NCI-H774 (cell line): Measurements from ENCODE around the gene PI3.

Experiments
- DNase-seq: peaks from one replicate; lab custom pipeline; 2025; lab: John Stamatoyannopoulos, UW

PI3 gene

DNA sequence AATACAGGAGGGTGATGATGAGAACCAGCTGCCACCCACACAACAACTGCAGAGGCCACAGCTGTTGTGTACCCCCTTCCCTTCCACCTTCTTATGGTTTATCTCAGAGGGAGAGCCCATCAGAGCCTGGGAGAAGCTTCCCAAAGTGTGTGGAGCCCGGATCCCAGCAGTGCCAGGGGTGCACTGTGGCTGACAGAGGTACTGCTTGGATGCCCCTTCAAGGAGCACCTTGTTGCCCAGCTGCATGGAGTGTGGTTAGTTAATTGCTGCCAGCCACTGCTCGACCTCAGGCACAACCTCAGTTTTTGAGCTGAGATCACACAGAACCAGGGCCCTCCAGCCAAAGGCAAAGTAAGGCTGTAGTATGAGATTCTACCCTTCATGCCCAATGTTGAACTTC is 13.0 kb downstream of the PI3 start:
- DNase-seq, result no peak

DNA sequence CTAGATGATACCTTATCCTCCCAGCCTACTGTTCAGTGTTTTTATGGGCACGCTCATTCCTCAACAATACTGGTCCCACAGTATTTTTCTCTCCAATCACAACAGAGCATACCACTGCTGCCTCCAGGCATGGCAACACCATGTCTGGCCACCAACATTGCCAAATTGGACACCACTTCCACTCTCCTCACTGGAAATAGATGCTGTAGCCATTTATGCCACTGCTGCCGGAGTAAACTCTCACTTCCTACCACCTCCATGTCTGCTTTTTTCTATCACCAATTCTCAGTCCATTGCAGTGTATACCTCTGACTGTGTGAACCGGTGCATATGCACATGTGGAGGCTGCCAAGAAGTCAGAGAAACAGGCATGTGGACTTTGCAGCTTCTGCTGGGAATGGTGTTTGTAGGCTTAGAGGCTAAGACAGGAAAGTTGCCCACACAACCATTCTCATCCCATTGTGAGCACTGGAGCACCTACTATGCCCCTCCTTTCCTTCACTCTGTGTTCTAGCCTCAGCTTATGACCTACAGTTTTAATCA is 14.4 kb downstream of the PI3 start:
- DNase-seq, result no peak

DNA sequence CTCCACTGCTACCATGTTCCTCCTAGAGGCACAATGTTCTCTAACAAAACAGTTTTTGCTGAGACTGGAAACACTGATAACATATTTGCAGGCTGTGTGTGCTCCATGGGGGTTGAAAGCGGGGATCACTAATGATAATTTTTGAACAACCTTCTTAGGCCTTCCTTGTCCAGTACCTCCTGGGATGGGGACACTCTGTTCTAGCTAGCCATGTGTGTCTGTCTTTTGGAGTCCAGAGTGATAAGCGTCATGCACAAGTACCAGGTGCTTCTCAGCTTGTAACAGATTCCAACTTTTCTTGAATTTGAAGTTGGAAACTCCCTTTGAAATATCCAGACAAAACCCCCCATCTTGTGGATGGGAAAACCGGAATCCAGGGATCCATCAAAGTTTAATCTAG is 15.2 kb downstream of the PI3 start:
- DNase-seq, result no peak

DNA sequence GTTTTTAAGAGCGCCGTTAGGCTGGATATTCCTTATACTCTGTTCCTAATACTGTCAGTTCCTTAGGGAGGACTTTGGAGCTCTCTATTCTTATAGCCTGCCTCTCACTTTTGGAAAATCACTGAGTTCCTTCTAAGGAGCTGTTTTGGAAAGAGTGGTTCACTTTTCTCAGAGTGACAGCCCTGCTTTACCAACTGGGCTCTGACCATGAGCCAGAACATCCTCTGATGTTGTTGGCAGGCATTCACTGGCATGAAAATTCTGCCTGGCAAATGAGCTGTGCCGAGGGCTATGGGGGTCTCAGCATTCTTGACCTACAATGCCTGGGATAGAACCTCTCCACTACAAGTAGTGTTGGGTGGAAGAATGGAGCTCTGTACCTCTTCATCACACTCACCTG is 17.2 kb downstream of the PI3 start:
- no peak for DNase-seq

DNA sequence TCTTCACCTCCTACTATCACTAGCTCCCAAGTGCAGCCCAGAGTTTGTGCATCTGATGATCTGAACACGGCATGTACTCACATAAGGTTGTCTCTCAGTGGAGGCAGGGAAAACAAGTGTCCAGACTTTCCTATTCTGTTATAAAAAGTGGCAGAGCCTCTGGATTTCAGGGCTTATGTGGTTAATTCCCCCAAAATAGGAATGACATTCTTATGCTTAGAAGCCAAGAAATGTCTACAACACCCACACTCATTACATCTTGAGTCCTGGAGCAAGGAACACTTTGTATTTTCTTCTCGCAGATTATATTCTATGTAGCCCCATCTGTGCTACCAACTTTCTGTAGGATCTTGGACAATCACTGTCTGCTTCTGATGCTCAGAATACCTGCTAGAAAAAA is 18.6 kb downstream of the PI3 start:
- no peak for DNase-seq

DNA sequence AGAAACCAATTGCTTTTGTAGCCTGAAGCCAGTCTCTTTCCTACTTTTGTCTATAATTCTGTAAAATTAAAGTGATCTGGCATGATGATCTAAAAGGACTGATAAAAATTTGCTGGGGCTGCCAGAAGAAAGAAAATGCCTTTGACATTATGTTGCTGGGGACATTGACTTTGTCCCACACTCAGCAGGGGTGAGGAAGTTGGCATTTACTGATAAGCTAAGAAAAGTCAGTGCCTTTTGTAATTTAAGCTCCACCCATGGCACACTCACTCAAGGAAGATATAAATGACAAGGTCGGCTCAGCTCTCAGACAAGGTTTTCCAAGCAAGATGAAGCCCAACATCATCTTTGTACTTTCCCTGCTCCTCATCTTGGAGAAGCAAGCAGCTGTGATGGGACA is 32.0 kb downstream of the PI3 start, which contains the start of gene SEMG1:
SEMG1 (plus strand) TSS at position 309 of the 400 bp plus-strand sequence; CDS start at position 330, 21 bp downstream.
- DNase-seq, result no peak

DNA sequence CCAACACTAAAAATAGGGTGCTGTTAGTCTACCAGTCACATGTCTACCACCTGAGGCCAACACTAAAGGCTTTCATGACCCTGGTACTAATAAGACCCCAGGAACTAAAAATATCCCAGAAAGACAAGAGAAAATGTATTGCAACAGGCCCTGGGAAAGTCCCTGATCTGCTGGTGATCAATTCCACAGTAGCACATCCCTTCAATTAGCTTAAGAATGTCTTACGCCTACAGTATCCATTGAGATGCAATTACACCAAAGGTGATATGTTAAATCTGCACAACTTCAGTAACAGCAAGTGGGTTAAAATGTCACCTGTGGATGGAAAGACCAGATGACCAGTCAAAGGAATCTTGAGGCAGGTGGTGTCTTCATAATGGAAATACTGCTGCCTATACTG is 35.2 kb downstream of the PI3 start:
- no peak for DNase-seq

DNA sequence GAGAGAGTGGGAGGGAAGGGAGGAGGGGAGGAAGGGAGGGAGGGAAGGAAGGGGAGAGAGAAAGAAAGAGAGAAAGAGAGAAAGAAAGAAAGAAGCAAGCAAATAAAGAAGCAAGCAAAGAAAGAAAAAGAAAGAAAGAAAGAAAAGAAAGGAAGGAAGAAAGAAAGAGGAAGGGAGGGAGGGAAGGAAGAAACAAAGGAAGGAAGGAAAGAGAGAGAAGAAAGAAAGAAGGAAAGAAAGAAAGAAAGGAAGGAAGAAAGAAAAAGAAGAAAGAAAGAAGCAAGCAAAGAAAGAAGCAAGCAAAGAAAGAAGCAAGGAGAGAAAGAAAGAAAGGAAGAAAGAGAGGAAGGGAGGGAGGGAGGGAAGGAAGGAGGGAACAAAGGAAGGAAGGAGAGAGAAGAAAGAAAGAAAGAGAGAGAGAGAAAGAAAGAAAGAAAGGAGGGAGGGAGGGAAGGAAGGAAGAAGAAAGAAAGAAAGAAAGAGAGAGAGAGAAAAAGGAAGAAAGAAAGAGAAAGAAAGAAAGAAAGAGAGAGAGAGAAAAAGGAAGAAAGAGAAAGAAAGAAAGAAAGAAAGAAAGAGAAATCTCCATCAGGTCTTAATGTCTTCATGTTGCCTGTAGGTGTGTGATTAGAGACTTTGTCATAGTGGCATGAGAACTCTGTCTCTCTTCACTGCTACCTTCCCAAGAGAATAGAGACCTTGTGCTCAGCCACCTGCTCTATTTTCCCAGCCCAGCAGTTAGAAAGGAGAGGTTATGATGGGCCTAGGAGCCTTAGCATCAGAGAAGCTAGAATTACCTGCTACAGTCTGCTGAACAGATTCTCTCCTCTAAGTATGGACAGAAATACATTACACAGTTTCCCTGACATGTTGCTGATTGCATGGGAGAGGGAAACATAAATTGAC is 37.1 kb downstream of the PI3 start:
- no peak for DNase-seq

DNA sequence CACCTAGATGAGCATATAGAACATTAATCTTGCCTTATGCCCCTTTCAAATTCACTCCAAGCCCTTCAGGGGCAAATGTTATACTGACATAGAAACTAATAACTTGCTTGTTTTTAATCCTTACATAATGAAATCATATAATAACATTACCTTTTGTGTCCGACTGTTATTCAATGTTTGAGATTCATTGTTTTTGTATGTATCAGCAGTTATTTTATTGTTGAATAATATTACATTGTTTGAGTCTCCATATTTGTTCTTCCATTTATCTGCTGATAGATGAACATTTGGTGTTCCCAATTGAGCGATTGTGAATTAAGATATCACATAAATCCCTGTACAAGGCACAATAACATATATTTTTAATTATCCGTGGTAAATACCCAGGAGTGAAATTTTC is 38.1 kb downstream of the PI3 start:
- DNase-seq, result no peak

DNA sequence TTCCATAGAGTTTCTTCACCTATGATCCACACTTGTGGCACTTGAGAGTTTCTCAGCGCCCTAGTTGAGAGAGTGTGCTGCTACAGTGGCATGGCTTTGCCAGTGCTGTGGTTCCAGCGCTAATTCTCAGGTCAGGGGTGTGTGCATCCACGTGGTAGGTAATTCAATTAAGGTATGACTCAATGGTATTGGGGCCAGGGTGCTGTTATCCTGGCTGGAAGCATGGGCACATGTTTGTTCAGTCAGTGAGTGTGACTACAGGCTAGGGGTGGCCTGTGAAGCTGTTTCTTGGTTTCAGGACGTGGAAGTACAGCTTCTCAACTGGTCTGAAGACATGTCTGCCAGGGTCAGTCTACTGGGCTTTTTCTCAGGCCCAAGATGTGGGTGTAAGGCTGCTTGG is 43.4 kb downstream of the PI3 start:
- DNase-seq, result no peak

DNA sequence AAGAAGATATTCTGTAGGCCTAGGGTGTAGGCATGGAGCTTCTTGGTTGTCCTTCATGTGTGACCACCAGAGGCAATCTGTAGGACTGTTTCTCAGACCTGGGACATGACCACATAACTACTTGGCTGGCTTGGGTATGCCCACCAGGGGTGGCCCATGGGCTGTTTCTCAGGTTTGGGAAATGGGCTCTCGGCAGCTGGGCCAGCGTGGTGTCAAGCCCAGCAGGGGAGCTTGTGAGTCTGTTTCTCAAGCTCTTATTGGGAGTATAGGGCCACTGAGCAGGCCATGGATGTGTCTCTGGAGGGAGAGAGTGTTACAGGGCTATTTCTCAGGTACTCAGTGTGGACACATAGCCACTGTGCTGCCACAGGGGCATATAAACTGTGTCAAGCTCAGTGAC is 43.9 kb downstream of the PI3 start:
- no peak for DNase-seq

DNA sequence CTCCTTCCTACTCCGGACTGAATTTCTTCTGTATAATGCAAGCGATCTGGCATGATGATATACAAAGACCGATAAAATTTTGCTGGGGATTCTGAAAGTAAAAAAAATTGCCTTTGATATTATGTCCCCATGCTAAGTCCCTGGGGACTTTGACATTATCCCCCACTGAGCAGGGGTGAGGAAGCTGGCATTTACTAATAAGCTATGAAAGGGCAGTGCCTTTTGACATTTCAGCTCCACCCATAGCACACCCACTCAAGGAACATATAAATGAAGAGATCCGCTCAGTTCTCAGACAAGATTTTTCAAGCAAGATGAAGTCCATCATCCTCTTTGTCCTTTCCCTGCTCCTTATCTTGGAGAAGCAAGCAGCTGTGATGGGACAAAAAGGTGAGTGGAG is 46.4 kb downstream of the PI3 start, which contains the start of gene SEMG2:
SEMG2 (plus strand) TSS at position 298 of the 400 bp plus-strand sequence; CDS start at position 315, 17 bp downstream.
- no peak for DNase-seq

DNA sequence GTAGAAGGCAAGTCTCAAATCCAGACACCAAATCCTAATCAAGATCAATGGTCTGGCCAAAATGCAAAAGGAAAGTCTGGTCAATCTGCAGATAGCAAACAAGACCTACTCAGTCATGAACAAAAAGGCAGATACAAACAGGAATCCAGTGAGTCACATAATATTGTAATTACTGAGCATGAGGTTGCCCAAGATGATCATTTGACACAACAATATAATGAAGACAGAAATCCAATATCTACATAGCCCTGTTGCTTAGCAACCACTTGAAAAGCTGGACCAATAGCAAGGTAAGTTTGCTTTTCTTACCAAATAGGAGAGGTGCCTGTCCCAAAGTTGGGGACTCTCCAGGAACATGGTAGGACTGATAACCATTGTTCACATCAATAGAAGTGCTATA is 48.4 kb downstream of the PI3 start:
- DNase-seq, result no peak
